DMS 273 (cell line): ENCODE measurements around the gene EVI5.
"Not testable (repeated sequence)": the region's sequence is repeated elsewhere in the genome, so short reads cannot be mapped to it uniquely, and the experiment has no call there.

Experiments
- DNase-seq: peaks from one replicate; lab custom pipeline; 2025; ENCODE audit not compliant: unreplicated experiment; lab: John Stamatoyannopoulos, UW

The EVI5 gene

DNA sequence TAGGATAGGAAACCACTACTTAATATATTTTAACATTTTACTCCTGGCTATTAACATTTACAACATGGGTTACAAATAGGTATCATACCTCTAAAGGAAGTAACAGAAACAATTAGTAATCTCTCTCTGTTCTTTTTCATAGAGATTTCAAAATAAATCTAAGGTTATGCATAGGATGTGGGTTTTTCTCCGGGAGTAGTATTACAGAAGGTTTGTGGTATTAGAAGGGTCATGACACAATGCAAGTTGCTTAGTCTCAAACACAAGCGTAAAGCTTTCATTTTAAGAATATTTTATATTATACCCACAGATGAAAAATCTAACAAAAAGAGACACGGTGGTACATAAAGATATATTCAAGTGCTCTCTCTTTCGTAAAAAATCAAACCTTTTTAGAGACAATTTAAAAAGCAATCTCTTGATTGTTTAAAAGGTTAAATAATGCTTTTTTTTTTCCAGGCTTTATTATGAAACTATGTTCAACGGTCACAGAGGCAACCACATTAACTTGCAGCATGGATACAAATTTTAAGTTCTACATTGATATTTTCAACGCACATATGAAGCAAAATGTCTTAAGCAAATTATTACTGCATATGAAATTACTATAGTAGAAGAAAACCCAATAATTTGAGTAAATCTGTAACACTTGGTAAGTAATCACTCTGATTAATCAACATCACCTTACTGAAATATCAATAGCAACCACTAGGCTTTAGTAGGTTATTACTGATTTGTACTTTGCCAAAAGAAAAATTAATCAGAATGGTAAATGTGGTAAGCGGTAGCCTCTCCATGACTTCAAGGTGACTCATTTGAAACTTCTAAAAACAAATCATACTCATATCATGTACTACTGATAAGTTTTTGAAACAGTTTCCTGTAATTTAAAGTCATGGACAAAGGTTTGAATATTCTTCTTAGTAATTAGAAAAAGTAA is 200.8 kb downstream of the EVI5 start:
- no peak for DNase-seq

GRCh38 chr1:92577261-92577895 is 207.5 kb downstream of the EVI5 start:
- no peak for DNase-seq

- DNase-seq = no peak
Observed at GRCh38 chr1:92575123-92575522, 209.8 kb downstream of the EVI5 start.

DNA sequence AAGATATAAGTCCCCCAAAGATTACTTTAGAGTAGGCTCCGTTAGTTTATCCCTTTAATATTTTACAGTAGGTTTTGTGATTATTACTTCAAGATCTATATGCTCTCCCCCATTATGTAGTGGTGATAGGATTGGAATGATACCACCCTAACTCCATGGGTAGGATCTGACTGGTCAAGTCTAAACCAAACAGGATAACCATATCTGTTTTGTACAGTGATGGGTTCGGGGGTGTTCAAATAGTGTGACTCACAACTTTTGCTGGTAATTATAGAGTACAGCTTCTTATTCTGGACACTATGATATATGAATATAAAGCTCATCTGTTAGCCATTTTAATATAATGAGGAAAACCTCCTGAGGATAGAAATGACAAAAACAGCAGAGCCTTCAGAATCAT is 212.4 kb downstream of the EVI5 start:
- DNase-seq = no peak

- DNase-seq = no peak
Observed at GRCh38 chr1:92571578-92571977, 213.3 kb downstream of the EVI5 start.

DNA sequence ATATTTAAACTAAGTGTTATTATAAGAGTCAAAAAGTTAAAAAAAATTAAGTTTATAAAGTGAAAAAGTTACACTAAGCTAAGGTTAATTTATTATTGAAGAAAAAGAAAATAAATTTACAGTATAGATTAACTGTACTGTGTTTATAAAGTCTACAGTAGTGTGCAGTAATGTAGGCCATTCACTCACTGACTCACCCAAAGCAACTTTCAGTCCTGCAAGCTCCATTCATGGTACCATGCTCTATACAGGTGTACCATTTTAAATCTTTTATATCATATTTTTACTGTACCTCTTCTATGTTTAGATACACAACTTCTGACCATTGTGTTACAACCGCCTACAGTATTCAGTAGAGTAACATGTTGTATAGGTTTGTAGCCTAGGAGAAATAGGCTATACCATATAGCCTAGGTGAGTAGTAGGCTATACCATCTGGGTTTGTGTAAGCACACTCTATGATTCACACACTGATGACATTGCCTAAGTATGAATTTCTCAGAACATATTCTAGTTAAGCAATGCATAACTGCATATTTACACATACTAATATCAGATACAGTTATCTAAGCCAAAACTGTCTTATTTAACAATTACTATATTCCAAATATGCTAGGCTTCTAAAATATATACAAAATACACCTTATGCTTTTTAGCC is 217.6 kb downstream of the EVI5 start:
- DNase-seq = no peak

DNA sequence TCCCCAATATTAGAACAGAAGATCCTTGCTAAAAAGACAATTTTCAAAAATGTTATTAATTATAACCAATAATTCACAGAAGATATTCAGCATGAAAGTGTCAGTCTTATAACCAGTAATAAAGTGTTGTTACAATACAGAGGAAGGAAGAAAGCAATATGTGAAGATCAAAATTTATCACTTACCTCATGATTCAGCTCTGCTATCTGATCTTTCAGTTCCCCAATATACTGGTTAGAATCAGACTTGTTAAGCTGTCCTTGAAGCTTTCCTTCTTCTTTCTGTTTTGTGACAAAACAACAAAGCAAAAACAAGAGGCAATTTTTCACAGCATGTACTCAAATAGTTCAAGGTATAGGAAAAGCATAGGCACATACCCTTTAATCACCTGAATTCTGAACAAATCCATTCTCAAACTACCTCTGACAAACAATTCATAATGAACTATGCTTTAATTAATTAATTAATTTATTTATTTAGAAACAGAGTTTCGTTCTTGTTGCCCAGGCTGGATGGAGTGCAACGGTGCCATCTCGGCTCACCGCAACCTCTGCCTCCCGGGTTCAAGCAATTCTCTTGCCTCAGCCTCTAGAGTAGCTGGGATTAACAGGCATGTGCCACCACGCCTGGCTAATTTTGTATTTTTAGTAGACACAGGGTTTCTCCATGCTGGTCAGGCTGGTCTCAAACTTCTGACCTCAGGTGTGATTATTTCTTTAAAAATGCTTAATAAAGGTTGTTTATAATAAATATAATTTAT is 221.3 kb downstream of the EVI5 start:
- no peak for DNase-seq

GRCh38 chr1:92556350-92556749 is 228.6 kb downstream of the EVI5 start:
- no peak for DNase-seq

DNA sequence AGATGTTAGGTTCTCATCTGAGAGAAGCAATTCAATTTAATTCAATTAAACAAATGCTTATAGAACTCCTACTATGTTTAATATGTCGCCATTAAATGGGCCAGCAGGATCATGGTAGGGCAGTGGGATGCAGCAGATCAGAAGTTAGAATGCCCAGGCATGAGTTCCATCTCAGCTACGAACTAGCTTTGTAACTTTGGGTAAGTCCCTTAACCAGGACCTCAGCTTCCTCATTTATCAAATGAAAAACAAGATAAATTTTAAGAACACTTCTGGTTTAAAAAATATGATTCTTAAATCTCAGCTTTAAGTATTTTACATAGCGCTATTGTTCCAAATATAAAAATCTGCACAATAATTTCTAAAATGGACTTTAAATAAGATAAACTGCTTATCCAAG is 230.7 kb downstream of the EVI5 start:
- no peak for DNase-seq

DNA sequence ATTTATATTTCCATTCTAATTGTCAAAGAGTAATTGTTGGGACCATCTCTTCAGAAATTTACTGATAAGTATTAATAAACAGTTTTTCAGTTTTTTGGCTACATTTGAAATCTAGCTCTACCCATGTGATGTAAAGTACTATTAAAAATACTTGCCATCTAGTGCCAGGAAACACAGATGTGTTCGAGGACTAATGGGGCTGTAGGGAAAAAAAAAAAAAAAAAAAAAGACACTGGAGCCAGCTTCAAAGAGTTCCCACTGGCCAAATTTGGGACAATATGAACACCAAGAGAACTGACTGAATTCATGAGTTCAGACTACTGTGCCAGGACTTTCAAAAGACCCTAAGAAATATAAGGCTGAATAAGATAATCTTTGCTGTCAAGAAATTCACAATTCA is 233.0 kb downstream of the EVI5 start:
- DNase-seq = peak; percentile 82

DNA sequence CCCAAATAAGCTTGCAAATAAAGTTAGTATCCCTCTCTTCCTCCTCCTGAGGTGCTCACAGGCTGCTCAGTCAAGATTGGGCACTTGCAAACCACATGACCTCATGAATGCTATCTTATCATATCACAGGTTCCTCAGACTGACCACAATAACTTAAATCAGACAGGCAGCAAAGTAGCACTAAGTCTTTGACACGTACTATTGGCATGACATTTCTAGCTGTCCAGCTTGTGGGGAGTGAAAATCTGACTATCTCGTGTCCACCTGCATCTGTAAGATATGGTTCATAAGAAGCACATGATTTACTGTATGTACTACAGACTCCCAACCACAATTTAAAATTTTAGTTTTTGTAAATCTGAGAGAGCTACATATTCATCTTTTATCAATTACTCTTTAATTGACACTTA is 240.1 kb downstream of the EVI5 start:
- DNase-seq = no peak

DNA sequence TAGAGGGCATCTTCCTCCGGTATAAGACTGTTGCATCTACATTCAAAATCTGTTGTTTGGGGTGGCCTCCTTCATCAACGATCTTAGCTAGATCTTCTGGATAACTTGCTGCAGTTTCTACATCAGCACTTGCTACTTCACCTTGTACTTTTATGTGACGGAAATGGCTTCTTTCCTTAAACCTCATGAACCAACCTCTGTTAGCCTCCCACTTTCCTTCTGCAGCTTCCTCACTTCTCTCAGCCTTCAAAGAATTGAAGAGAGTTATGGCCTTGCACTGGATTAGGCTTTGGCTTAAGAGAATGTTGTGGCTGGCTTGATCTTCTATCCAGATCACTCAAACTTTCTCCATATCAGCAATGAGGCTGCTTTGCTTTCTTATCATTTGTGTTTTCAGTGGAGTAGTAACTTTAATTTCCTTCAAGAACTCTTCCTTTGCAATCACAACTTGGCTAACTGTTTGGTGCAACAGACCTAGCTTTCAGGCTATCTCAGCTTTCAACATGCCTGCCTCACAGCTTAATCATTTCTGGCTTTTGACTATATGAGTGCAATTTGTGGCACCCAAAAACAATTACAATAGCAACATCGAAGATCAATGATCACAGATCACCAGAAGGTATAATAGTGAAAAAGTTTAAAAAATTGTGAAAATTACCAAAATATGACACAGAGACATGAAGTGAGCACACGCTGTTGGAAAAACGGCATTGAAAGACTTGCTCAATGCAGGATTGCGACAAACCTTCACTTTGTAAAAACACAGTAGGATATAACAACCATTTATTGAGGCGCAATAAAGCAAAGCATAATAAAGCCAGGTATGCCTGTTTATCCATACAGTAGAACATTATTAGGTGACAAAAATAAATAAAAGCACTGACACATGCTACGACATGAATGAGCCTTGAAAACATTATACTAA is 241.5 kb downstream of the EVI5 start:
- DNase-seq = no peak

GRCh38 chr1:92538413-92539061 is 246.4 kb downstream of the EVI5 start:
- no peak for DNase-seq

DNA sequence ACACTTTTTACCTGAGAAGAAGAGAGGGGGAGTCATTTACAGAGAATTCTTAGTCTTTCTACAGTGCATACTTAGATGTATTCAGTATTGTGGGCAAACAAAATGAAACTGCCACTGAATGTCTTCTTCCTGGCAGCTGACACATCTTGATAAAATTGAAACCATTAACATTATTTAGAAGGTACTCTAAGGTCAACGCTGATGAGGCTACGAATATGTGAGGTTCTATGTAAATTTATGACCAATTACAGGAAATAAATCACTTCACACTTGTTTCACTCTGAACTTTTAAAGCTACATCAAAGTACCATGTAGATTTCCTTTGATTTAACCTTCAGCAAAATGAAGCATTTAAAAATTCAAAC is 246.9 kb downstream of the EVI5 start:
- DNase-seq = peak; percentile 13

DNA sequence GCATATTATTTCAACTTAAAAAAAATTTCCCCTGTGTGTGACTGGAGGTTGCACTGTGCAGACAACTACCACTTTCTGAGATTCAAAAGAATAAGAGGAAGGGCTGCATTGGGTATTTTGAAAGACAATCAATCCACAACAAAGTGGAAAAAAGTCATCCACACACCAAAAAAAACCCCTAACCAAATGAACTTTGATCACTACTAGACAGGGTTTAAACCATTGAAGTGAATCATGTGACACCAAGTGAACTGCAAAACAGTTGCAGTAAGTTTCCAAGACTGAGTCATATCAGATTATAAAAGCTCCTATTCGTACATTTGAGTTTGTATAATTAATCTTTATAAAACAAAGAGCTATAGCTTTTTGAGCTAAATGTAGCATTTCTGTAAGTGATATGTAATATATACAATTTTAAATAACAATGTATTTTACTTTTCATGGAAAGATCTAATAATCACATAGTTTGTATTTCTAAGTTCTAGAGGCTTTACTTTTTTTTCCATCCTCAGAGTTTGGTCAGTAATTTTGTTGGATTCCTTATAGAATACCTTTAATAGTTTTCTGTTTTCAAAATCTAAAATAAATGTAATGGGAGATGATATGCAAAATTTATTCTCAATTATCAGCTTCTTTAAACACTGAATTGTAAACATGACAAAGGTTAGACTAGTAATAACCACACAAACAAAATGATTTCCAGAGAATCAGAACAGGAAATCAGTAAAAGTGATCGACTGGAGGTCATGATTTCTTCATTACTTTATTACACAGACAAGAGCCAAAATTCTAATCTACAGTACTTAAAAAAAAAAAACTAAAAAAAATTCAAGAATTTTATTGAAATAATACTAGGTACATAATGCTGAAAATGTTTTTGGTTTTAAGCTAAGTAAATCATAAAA is 247.7 kb downstream of the EVI5 start:
- no peak for DNase-seq

DNA sequence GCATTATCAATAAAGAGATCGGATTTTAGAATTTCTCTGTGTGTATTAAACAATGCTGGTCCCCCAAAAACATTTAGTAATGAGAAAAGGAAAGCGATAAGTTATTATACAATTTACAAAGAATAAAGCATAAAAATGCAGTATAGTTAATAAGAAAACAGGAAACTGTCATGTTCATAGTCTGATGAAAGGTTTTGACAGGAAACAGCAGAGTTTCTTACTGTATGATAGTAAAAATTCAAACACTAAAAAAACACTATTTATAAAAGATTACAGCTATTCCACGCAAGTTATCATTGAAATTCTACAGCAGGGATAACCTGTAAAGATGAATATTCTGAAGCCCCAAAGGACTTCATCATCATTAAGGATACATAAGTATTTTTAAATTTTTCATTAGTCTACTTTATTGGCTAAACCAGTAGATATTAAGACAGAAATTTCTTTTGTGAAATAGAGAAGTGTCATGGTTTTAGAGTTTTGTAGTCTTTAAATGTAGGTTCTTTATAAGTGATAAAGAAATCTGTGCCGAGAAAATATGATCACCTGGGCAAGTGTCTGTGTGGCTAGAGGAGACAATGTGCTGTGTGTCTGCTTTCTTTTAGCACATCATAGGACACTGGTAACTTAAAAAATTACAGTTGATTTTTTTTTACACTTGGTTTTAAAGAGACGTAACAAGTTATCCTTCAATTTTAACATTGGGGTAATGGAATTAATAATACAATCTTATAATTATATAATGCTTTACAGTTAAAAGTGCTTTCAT is 248.5 kb downstream of the EVI5 start:
- no peak for DNase-seq

DNA sequence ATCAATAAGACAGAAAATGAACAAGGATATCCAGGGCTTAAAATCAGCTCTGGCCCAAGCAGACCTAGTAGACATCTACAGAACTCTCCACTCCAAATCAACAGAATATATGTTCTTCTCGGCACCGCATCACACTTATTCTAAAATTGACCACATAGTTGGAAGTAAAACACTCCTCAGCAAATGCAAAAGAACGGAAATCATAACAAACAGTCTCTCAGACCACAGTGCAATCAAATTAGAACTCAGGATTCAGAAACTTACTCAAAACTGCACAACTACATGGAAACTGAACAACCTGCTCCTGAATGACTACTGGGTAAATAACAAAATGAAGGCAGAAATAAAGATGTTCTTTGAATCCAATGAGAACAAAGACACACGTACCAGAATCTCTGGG is 252.5 kb downstream of the EVI5 start:
- DNase-seq = not testable (repeated sequence)

DNA sequence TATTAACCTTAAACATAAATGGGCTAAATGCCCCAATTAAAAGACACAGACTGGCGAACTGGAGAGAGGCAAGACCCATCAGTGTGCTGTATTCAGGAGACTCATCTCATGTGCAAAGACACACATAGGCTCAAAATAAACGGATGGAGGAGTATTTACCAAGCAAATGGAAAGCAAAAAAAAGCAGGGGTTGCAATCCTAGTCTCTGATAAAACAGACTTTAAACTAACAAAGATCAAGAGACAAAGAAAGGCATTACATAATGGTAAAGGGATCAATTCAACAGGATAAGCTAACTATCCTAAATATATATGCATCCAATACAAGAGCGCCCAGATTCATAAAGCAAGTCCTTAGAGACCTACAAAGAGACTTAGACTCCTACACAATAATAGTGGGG is 253.0 kb downstream of the EVI5 start:
- DNase-seq = not testable (repeated sequence)
